ENCODE measurements around the gene ZNF865.
A peak's percentile ranks its signal among the peaks of the same experiment; 100 is the strongest.
"Not testable (repeated sequence)": the region's sequence is repeated elsewhere in the genome, so short reads cannot be mapped to it uniquely, and the experiment has no call there.

Gene ZNF865

DNA sequence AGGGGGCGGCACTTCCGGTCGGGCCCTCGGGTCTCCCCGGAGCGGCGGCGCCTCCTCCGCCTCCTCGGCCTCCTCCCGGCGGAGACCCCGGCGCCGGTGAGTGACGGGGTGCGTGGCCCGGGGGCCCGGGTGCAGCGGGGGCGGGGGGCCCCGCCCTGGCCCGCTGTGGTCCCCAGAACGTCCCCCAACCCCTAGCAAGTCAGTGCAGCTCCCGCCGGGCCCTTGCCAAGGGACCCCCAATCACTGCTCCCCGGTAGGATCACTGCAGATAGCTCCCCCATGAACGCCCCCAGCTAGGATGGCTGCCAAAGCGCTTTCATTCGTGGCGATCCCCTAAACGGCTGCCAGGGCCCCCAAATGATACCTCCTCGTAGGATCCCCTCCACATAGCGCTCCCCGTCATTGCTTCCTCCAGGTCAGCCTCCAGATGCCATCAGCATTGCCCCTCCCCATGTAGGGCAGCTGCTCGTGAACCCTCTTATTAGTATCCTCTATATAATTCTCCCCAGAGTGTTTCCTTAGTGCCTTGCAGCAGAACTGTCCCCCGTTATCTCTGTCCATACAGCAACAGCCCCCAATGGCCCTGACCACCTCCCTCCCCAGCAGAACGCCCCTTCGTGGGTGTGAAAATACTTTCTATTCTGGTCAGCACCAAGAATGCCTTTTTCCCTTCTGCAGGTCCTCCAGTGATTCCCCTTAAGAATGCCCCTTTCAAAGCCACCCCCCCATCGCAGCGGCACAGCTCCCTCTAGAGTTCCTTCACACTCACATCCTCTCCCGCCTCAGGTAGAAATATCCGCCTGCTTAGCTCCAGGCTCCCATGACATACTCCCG is at the start of gene ZNF865:
Gene ZNF865 (plus strand): TSS at position 11 of the 834 bp plus-strand sequence. CDS start 7,972 bp downstream, outside the sequence.
- DNase-seq: peak; percentile 50

DNA sequence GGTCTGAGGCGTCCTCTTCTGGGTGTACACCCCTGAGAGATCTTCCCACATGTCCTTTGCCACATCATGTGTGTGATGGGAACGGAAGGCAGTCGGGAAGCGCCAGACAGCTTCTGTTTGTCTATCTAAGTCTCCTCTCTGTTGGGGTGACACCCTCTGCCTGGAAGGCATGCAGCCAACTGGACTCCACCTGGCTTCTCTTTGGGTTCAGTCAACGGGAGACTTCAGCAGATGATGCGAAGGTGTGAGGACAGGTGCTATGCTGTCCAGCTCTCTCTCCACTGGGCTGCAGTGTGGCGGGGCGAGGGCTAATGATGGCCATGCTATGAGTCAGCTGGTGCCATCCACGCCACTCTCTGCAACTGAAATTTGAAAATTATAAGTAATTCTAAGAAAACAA is 45.8 kb upstream of the ZNF865 start:
- DNase-seq: no peak

DNA sequence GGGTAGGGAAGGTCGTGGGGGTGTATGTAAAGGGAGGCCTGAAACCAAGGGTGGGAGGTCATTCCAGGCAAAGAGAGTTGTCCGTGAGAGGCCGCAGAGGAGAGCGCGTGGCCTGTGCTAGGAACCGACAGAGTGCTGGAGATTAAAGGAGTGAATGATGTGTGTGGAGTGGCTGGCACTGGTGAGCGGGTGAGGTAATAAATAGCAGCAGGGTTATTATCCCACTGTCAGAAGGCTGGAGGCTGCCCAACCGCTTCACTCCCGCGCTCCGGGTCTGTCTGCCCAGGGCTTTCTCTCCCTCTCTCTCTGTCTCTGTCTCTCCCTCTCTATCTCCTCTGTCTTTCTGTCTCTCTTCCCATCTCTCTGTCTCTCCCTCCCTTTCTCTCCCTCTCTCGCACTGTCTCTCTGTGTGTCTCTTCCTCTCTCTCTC is 42.2 kb upstream of the ZNF865 start:
- DNase-seq: peak; percentile 17

- no peak for DNase-seq
These were observed 38.6 kb upstream of the ZNF865 start for GRCh38 chr19:55566823-55567222.

DNA sequence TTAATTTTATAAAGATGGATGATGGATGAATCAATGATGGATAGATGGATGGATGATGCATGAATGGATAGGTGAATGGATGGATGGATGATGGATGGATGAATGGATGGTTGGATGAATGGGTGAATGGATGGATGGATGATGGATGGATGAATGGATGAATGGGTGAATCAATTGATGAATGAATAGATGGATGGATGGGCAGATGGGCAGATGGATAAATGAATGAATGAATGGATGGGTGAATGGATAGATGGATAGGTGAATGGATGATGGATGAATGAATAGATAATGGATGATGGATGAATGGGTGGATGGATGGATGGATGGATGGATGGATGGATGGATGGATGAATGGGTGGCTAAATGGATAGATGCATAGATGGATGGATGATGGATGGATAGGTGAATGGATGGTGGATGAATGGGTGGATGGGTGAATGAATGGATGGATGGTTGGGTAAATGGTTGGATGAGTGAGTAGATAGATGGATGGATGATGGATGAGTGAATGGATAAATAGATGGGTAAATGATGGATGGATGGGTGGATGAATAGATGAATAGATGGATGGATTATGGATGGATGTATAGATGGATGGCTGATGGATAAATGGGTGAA is 37.6 kb upstream of the ZNF865 start:
- no peak for DNase-seq

- DNase-seq: not testable (repeated sequence)
These were observed 36.0 kb upstream of the ZNF865 start for GRCh38 chr19:55569477-55569876.

DNA sequence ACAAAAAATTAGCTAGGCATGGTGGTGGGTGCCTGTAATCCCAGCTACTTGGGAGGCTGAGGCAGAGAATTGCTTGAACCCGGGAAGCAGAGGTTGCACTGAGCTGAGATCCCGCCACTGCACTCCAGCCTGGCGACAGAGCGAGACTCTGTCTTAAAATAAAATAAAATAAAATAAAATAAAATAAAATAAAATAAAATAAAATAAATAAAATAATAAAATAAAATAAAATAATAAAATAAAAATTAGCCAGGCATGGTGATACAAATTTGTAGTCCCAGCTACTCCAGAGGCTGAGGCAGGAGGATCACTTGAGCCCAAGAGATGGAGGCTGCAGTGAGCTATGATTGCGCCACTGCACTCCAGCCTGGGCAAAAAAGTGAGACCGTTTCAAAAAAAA is 31.5 kb upstream of the ZNF865 start:
- DNase-seq: not testable (repeated sequence)

- DNase-seq: no peak
These were observed 28.7 kb upstream of the ZNF865 start for GRCh38 chr19:55576746-55577145.

DNA sequence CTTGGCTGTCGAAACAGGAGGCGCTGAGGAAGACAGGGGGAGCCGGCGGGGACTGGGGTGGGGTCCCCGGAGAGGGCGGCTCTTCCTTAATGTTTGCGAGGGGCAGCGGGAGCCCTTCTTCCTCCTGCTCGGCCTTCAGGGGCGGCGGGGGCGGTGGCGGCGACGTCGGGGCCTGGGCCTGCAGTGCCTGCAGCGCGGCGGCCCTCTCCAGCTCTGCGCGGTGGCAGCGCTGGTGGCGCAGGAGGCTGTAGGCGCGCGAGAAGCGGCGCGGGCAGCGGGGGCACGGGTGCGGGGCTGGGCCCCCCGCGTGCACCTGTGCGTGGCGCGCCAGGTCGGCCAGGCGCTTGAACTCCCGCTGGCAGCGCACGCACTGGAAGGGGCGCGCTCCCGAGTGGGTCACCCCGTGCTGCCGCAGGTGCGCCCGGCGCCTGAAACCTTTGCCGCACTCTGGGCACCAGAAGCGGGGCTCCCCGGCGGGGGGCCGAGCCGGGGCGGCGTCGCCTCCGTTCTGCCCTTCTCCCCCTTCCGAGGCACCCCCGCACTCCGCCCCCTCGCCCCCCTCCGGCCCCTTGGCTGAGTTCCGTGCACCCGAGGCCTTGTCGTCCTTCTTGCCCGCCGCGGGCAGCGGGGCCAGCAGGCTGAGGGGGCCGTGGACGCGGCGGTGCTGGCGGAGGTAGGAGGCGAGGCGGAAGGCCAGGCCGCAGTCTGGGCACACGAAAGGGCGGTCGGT is 27.3 kb upstream of the ZNF865 start:
- no peak for DNase-seq

DNA sequence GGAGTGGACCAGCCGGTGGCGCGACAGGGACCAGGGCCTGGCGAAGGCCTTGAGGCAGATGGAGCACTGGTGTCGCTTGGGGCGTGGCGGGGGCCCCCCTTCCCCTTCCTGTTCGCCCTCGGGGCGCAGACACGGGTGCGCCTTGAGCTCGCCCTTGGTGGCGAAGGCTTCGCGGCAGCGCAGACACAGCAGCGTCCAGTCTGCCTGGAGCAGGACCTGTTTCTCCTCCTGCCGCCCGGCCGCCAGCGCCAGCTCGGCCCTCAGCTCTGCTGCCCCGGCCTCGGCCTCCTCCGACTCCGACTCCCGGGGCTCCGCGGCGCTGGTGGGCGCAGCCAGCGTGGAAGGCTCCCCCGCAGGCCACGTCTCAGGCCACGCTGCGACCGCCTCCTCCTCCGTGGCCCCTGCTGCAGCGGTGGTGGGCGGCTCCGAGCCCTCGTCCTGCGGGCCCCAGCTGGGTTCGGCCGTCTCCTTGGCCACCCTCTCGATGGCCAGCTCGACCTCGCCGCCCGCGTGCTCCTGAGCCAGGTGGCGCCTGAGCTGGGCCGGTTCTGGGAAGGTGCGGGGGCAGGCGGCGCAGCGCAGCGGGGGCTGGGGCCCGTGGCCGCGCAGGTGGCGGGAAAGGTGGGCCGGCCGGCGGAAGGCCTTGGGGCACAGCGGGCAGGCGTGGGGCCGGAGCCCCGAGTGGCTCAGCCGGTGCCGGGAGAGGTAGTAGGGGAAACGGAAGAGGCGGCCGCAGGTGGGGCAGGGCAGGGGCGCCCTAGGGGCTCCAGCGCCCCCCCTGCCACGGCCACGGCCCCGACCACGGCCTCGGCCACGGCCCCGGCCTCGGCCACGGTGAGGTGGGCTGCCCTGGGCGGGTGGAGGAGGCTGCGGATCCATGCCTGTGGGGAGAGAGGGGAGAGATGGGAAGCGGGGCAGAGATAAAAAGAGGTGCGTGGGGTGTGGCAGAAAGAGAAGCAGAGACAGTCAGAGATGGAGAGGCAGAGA is 26.4 kb upstream of the ZNF865 start:
- DNase-seq: no peak

DNA sequence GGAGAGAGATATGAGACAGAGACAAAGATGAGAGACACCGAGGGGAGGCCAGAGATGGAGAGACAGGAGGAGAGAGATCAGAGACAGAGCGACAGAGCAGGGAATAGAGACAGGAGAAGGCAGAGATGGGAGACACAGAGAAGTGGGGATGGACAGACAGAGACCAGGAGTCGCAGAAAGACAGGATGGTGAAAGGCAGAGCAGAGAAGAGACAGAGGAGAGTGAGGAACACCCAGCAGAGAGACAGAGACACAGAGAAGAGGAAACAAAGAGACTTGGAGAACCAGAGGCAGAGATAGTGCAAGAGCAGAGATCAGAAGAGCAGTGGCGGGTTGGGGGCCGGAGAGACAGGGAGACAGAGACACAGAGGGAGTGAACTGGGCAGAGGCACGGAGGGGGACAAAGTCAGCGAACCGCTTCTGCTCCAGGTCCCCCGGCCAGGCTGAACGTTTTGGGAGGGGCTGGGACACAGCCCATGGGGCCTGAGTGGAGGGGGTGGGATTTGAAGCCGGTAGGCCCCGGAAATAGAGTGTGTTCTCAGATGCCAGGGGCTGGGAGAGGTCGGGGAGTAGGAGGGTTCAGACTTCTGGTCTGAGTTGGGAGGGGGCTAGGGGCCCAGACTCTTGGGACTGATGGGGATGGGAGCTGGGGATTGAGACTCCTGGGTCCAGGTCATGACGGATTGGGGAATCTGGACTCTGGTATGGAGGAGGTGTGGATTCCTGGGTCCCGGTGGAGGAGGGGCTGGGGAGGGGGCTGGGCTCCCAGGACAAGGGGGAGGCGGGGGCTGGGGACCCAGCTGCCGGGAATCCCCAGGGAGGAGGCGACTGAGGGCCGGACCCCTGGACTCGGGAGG is 25.5 kb upstream of the ZNF865 start:
- no peak for DNase-seq

- DNase-seq: peak; percentile 69
These were observed 24.8 kb upstream of the ZNF865 start, which contains the start of gene ZNF579 for GRCh38 chr19:55580628-55581144. Gene ZNF579 (minus strand): TSS chr19:55580848. CDS start chr19:55579639, 1,209 bp downstream.

DNA sequence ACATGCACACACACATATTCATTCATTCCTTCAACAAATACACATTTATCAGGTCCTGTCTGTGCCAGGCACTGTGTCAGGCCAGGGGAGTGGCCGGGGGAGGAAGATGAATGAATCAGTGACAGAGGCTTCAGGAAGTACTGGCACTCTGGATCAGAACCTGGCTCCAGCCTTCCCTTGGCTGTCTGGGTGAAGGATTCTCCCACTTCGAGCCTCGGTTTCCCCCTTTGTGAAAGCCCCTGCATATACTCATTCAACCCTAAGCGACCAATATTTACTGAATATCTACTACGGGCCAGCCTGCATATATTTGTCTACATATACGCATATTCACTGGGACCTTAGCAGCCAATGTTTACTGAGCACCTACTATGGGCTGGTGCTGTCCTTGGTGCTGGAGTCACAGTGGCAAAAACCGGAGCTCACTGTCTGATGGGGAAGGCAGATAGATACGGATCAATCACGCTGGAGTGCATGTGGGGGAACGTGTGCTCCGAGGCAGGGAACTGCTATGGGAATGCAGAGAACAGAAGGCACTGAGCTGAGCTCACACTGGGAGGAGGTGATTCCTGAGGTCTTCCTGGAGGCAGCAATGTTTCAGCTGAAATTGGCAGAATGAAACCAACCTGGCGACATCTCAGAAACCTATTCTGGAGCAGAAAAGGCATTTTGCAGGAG is 24.2 kb upstream of the ZNF865 start:
- no peak for DNase-seq

DNA sequence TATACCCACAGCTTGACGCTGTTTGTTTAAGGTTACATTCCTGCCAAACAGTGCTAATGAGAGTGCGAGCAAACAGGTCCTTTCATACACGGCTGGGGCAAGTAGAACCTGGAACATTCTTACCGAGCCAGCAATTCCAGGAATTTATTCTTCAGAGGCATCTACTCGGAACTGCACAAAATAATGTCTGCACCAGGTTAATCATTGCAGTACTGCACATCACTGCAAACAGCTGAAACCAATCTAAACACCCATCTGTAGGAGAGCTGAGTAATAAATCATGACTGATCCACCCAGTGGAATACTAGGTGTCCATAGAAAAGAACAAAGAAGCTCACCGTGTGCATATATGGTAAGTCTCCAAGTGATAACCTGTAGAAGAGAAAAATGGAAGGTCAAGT is 23.6 kb upstream of the ZNF865 start:
- DNase-seq: no peak

DNA sequence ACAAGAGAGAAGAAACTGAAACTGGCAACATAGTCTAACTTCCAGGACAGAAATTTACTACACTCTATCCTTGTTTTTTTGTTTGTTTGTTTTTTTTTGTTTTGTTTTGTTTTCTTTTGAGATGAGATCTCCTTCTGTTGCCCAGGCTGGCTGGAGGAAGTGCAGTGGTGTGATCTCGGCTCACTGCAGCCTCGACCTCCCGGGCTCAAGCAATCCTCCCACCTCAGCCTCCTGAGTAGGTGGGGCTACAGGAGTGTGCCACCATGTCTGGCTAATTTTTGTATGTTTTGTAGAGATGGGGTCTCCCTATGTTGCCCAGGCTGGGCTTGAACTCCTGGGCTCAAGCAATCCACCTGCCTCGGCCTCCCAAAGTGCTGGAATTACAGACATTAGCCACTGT is 23.2 kb upstream of the ZNF865 start:
- DNase-seq: not testable (repeated sequence)

GRCh38 chr19:55583897-55584296 is 21.6 kb upstream of the ZNF865 start:
- DNase-seq: not testable (repeated sequence)

- no peak for DNase-seq
These were observed 20.6 kb upstream of the ZNF865 start for GRCh38 chr19:55584871-55585270.

DNA sequence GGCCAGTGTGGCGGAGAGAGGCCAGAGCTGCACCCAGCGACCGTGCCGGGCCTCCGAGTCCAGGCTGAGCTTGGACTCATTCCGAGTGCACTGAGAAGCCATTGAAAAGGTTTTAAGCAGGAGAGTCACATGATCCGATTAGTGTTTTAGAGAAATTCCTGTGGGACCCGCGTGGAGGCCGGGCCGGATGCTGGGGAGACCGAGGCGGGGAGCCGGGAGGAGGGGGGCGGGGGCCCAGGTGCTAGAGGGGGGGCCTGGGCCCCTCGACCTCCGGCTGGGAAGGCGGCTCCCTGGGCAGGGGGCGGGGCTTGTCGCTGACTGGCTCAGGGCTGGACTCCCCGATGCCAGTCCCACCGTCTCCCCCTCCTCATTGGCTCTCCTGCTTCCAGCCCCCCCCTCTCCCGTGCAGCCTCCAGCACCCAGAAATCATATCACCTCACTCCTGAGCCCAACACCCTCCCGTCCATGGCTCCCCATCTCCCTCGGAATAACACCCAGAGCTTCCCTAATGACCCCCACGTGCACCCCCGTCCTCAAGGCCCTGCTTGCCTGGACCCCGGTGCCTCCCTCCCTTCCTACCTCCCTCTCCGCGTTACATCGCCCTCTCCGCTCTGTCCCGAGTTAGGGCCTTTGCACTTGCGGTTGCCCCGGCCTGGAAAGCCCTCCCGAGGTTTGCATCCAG is 19.6 kb upstream of the ZNF865 start:
- DNase-seq: peak; percentile 82

GRCh38 chr19:55586976-55587668 is 18.3 kb upstream of the ZNF865 start:
- peak; percentile 99 for DNase-seq
